Activated CD4-positive, alpha-beta memory T cell treated with anti-CD3 and anti-CD28 coated beads, Interleukin-2, amount 10 ng/mL, durations not matched to agents 7 days and 5 days (primary cell): ENCODE data around the gene KICS2. TPM values are rescaled to one million over a fixed set of nuclear protein-coding genes. Genes with fewer than 3 reads are reported as not detected.
A peak's percentile ranks its signal among the peaks of the same experiment; 100 is the strongest.
"Not testable (repeated sequence)": the region's sequence is repeated elsewhere in the genome, so short reads cannot be mapped to it uniquely, and the experiment has no call there.

Source experiments
- CTCF ChIA-PET: fragments of 350-600 bp; sonication (Branson Sonifier 250); formaldehyde crosslinking; loops from one replicate; lab custom pipeline; 2021; ENCODE audit warnings: antibody characterized with exemption, inconsistent platforms; lab: Charles Lee
- POLR2A ChIA-PET: fragments of 350-600 bp; sonication (Branson Sonifier 250); formaldehyde crosslinking; loops from one replicate; lab custom pipeline; 2021; ENCODE audit warnings: antibody characterized with exemption; lab: Charles Lee
- DNase-seq: peaks from one replicate; pipeline ENCODE4 v3.0.0-alpha.2; 2020
- H3K27ac Mint-ChIP-seq: one replicate; pipeline ENCODE4 v1.8.0; 2021; ENCODE audit warnings: mild to moderate bottlenecking, mixed read lengths
- H3K27me3 Mint-ChIP-seq: one replicate; pipeline ENCODE4 v1.8.0; 2021; ENCODE audit warnings: mixed read lengths
- H3K36me3 Mint-ChIP-seq: one replicate; pipeline ENCODE4 v1.8.0; 2021; ENCODE audit warnings: low read depth, mixed read lengths
- H3K4me1 Mint-ChIP-seq: one replicate; pipeline ENCODE4 v1.8.0; 2021; ENCODE audit warnings: mixed read lengths
- H3K4me3 Mint-ChIP-seq: one replicate; pipeline ENCODE4 v1.8.0; 2021; ENCODE audit warnings: mild to moderate bottlenecking, mixed read lengths
- H3K9me3 Mint-ChIP-seq: one replicate; pipeline ENCODE4 v1.8.0; 2021; ENCODE audit warnings: mixed read lengths
- total RNA-seq, 2 experiments: library from RNA; stranded (reverse); gene quantifications; one replicate each; pipeline ENCODE4 v1.2.3, GENCODE V29; 2021

The KICS2 gene
- total RNA-seq, 2 experiments from 2014 or later: 9.6 to 10.3 TPM

DNA sequence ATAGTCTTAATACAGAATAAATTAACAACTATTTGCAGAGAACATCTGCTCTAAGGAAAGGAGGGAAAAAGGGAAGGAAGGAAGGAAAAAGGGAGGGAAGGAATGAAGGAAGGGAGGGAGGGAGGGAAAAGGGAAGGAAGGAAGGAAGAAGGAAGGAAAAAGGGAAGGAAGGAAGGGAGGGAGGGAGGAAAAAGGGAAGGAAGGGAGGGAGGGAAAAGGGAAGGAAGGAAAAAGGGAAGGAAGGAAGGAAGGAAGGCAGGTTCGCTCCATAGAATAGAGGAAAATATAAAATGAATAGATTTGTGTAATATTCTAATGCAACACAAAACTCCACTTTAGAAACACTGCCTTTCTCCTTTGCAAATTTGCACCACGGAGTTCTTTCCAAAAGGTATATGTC lies 16.6 kb downstream of the KICS2 start:
- DNase-seq: no peak
- Mint-ChIP-seq H3K4me1 (no peaks in the 10 kb centered on the region), H3K27me3 (no peaks in the 10 kb centered on the region), H3K36me3 (peaks cover 19% of the 10 kb centered on the region), H3K4me3 (no peak overlapping the region), H3K27ac (no peak overlapping the region), H3K9me3 (no peaks in the 10 kb centered on the region)
- POLR2A ChIA-PET: no interaction called here
- CTCF ChIA-PET: interaction anchor here (0.7 kb wide), 1 partner anchor 353 kb away, joined by 3 read pairs; no protein-coding TSS in a partner anchor

DNA sequence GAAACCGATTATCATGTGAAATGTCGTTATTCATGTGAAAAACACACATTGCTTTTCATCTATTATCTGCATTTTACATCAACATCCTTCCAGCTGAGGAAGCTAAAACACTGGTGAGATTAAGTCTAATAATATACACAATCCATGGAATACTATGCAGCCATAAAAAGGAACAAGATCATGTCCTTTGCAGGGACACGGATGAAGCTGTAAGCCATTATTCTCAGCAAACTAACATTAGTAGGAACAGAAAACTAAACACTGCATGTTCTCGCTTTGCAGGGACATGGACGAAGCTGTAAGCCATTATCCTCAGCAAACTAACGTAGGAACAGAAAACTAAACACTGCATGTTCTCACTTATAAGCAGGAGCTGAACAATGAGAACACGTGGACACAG lies 18.3 kb downstream of the KICS2 start:
- Mint-ChIP-seq H3K4me1 (no peaks in the 10 kb centered on the region), H3K4me3 (no peak overlapping the region), H3K36me3 (peaks cover 19% of the 10 kb centered on the region), H3K27ac (no peak overlapping the region), H3K9me3 (no peaks in the 10 kb centered on the region), H3K27me3 (no peaks in the 10 kb centered on the region)
- ChIA-PET CTCF (no interaction called here), POLR2A (no interaction called here)
- DNase-seq: no peak

DNA sequence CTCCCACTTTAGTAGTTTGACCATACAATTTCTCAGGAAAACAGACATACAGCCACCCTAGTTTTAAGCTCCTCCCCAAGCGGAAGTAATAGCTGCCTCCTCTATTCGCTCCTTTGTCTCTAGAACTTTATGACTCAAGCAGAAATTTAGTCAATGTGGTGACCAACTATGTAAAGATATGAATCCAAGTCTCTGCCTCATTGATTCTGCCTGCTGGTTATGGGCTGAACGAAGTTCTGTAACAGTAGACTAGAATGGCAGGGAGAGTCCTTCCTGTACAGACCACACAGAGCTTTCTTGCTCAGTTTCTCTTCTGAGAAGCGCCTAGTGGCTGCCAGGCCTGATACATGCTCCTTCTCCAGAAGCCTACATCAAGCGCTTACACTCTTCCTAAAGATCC lies 19.1 kb downstream of the KICS2 start:
- H3K4me1 Mint-ChIP-seq: no peaks in the 10 kb centered on the region
- no peak overlapping the region for H3K4me3 Mint-ChIP-seq
- DNase-seq: no peak
- ChIA-PET POLR2A (no interaction called here), CTCF (no interaction called here)
- no peaks in the 10 kb centered on the region for H3K9me3 Mint-ChIP-seq
- H3K36me3 Mint-ChIP-seq: peaks cover 19% of the 10 kb centered on the region
- no peak overlapping the region for H3K27ac Mint-ChIP-seq
- no peaks in the 10 kb centered on the region for H3K27me3 Mint-ChIP-seq

DNA sequence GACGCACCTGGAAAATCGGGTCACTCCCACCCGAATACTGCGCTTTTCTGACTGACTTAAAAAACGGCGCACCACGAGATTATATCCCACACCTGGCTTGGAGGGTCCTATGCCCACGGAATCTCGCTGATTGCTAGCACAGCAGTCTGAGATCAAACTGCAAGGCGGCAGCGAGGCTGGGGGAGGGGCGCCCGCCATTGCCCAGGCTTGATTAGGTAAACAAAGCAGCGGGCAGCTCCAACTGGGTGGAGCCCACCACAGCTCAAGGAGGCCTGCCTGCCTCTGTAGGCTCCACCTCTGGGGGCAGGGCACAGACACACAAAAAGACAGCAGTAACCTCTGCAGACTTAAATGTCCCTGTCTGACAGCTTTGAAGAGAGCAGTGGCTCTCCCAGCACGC lies 26.3 kb downstream of the KICS2 start:
- DNase-seq, POLR2A ChIA-PET, H3K4me3 Mint-ChIP-seq, H3K27me3 Mint-ChIP-seq, H3K27ac Mint-ChIP-seq, CTCF ChIA-PET, H3K9me3 Mint-ChIP-seq: not testable (repeated sequence)
- H3K4me1 Mint-ChIP-seq: peaks cover 18% of the 10 kb centered on the region
- peaks cover 28% of the 10 kb centered on the region for H3K36me3 Mint-ChIP-seq

DNA sequence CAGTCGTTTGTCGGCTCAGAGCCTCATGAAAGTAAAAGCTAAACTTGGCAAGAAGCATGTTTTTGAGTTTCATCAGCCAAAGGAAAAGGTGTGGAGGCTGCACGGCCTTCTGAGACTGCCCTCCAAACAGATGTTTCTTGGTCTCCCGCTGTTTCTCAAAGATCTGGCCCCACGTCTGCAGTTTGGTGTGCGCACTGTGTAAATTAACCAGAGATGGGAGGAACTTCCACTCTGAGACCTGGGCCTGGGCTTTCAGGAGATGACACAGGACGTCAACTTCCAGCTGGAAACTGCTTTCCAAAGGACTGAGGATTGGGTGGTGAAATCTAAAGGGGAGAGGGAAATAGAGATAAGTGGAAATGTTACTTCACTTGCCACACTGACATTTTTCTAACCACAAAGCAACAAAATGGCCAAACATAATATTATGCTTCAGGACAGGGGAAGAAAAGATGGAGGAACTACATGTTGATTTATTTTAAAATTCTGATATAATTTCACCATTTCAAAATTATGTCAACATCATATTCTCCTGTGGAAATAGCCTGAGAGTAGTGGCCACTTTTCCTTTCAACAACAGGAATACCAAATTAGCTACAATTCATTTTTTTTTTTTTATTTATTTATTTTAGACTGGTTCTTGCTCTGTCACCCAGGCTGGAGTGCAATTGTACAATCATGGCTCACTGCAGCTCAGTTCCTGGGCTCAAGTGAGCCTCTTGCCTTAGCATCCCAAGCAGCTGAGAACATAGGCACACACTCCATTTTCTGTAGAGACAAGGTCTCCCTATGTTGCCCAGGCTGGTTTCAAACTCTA lies 27.6 kb downstream of the KICS2 start:
- no peak for DNase-seq
- H3K9me3 Mint-ChIP-seq: no peaks in the 10 kb centered on the region
- POLR2A ChIA-PET: no interaction called here
- CTCF ChIA-PET: no interaction called here
- peaks cover 28% of the 10 kb centered on the region for H3K36me3 Mint-ChIP-seq
- H3K4me1 Mint-ChIP-seq: peaks cover 18% of the 10 kb centered on the region
- no peak overlapping the region for H3K4me3 Mint-ChIP-seq
- no peak overlapping the region for H3K27ac Mint-ChIP-seq
- no peaks in the 10 kb centered on the region for H3K27me3 Mint-ChIP-seq

DNA sequence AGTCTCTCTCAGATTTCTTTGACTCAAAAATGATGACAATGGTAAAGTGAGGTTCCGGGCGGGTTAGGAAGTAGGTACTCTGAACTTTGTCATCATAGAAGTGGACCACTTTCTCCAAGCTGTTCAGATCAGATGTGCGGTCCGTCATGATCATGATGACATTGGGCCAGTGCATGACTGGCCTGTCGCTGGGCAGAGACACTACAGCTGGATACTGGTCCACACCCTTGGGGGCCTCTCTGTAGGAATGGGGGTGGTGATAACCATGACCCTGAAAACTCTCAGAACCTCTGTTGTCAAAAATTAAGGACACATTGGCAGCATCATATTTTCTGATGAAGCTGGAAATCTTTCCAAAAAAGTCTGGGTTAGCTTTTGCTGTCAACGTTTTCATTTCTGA lies 28.2 kb downstream of the KICS2 start:
- ChIA-PET POLR2A (no interaction called here), CTCF (no interaction called here)
- DNase-seq: no peak
- Mint-ChIP-seq H3K27me3 (no peaks in the 10 kb centered on the region), H3K36me3 (peaks cover 28% of the 10 kb centered on the region), H3K4me3 (no peak overlapping the region), H3K4me1 (peaks cover 18% of the 10 kb centered on the region), H3K9me3 (no peaks in the 10 kb centered on the region), H3K27ac (no peak overlapping the region)

DNA sequence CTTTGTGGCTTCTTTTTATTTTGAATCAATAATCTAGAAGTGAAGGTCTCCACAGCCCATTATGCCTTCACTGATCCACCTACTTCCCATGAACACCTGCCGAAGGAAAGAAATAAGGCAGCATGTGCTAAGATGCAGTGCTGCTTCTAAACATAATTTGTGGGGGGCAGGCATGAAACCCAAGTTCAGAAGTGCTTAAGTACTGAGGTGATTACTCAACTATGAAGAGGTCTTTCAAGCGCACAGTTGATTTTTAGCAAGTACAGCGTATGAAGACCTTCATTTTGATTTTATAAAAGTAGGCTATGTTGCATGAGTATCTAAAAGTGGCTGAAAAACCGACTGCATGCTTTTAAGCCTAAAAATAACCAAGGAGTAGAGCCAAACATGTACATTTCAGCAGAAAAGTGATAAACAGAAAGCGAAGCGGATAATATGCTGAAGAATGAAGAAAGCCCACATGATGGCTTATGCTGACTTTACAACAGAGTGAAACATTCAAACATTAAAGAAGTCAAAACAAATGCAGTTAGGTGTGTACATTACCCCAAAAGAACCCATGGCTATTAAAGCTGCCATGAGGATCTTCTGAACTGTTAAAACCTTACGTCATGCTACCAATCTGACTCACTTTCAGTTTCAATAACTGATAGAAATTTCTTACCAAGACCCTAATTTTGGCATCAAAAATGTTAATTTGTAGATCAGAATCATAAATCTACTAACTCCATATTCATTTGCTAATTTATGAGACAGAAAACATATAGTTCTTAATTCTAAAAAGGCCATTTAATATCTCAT lies 29.3 kb downstream of the KICS2 start:
- CTCF ChIA-PET: no interaction called here
- no peak for DNase-seq
- Mint-ChIP-seq H3K27me3 (no peaks in the 10 kb centered on the region), H3K4me3 (no peak overlapping the region), H3K4me1 (peaks cover 19% of the 10 kb centered on the region), H3K36me3 (peaks cover 28% of the 10 kb centered on the region), H3K27ac (no peak overlapping the region), H3K9me3 (no peaks in the 10 kb centered on the region)
- POLR2A ChIA-PET: no interaction called here

DNA sequence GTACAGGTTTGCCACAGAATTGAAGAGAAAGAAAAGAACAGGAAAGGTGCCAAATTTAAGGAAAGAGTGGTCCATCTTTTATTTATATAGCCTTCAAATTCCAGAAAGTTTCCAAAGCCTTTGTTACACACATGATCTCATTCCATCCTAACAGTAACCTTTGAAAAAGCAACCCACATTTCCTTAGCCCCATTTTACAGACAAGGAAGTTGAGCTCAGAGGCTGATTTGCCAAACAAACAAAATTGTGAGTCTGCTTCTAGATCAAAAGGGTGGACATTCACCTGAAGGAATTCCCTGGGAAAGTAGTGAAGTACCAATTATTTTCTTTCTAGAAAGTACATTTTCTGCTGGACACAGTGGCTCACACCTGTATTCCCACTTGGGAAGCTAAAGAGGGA lies 32.0 kb downstream of the KICS2 start:
- CTCF ChIA-PET: interaction anchor here (1.2 kb wide), 1 partner anchor 66 kb away, joined by 3 read pairs; no protein-coding TSS in a partner anchor

DNA sequence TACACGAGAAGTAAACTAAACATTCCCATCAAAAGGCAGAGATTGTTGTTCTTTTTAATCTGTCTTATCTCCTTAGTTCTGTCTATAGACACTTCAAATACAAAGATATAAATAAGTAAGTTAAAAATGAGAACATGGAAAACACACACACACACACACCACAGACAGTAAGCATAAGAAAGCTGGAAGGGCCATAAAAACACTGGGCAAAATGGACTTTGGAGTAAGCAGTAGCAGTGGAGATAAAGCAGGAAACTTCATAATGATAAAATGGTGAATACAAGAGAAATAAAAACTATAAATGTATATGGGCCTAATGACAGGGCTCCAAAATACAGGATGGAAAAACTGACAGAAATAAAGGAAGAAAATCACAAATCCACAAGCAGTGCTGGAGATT lies 32.6 kb downstream of the KICS2 start:
- H3K9me3 Mint-ChIP-seq: no peaks in the 10 kb centered on the region
- POLR2A ChIA-PET: no interaction called here

More for the DNA sequence above, 32.0 kb downstream of the KICS2 start:
- POLR2A ChIA-PET: no interaction called here
- no peak overlapping the region for H3K27ac Mint-ChIP-seq
- no peaks in the 10 kb centered on the region for H3K27me3 Mint-ChIP-seq
- H3K4me3 Mint-ChIP-seq: no peak overlapping the region
- H3K4me1 Mint-ChIP-seq: peaks cover 28% of the 10 kb centered on the region
- DNase-seq: no peak
- H3K9me3 Mint-ChIP-seq: no peaks in the 10 kb centered on the region
- H3K36me3 Mint-ChIP-seq: peaks cover 27% of the 10 kb centered on the region

DNA sequence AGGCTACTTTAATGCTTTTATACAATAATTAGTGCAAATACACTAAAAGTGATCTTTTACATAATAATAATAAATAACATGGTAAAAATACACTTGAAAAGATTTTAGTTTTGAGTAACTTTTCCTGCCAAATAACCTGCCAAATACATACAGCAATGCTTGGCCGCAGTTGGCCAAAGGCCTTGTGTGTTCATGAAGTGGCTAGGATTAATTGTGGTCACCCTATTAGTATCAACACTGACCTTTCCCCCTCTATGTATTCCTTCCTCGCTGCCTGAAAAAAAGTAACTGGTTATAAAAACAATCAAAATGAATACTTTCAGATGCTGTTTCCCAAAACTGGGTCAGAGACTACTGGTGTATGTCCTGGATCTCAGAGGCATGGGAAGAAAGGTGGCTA lies 34.3 kb downstream of the KICS2 start:
- no peak for DNase-seq
- peaks cover 15% of the 10 kb centered on the region for H3K4me1 Mint-ChIP-seq
- H3K9me3 Mint-ChIP-seq: no peaks in the 10 kb centered on the region
- CTCF ChIA-PET: no interaction called here
- peaks cover 6% of the 10 kb centered on the region for H3K36me3 Mint-ChIP-seq
- H3K4me3 Mint-ChIP-seq: no peak overlapping the region
- POLR2A ChIA-PET: no interaction called here
- H3K27ac Mint-ChIP-seq: no peak overlapping the region
- H3K27me3 Mint-ChIP-seq: no peaks in the 10 kb centered on the region

More for the DNA sequence above, 32.6 kb downstream of the KICS2 start:
- H3K27ac Mint-ChIP-seq: no peak overlapping the region
- peaks cover 22% of the 10 kb centered on the region for H3K36me3 Mint-ChIP-seq
- no peak overlapping the region for H3K4me3 Mint-ChIP-seq
- peaks cover 28% of the 10 kb centered on the region for H3K4me1 Mint-ChIP-seq
- no peaks in the 10 kb centered on the region for H3K27me3 Mint-ChIP-seq
- no peak for DNase-seq
- CTCF ChIA-PET: no interaction called here

DNA sequence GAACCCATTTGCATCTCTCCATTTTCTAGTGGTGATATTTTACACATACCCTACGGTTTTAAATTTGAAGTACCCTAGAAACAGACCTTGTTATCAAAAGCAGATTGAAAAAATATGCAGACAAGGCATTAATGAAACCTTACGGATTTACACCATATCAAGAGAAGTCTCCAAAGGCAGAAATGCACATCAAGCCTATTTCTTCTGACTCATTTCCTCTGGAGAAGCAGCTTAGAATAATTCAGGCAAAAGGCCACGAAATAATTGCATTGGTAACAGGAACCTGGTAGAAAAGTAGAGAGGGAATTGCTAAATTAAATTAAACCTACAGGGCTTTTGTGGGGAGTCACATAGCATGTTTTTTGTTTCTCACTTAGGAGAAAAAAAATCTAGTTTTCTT lies 34.7 kb downstream of the KICS2 start:
- peaks cover 2% of the 10 kb centered on the region for H3K36me3 Mint-ChIP-seq
- CTCF ChIA-PET: no interaction called here
- H3K27me3 Mint-ChIP-seq: no peaks in the 10 kb centered on the region
- H3K4me3 Mint-ChIP-seq: no peak overlapping the region
- no peaks in the 10 kb centered on the region for H3K9me3 Mint-ChIP-seq
- peaks cover 11% of the 10 kb centered on the region for H3K4me1 Mint-ChIP-seq
- POLR2A ChIA-PET: no interaction called here
- DNase-seq: no peak
- no peak overlapping the region for H3K27ac Mint-ChIP-seq

DNA sequence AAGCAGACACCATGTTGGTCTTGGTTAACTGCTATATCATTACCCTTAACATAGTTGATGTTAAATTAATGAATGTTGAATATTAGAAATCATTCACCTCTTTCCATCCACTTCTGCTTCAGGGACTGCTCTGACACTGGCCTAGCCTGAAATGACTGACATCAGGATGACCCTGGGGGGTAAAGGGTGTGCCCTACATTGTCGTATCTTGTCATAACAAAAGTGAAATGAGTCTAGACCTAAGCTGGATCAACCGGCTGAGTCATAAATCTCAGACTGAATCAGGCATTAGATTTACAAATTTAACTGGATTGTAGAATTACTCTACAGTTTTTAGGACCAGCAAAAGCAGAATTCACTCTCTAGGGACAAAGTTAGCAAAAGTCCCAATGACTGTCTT lies 35.3 kb downstream of the KICS2 start:
- Mint-ChIP-seq H3K9me3 (no peaks in the 10 kb centered on the region), H3K4me1 (peaks cover 10% of the 10 kb centered on the region), H3K4me3 (no peak overlapping the region), H3K27ac (no peak overlapping the region), H3K36me3 (no peaks in the 10 kb centered on the region), H3K27me3 (no peaks in the 10 kb centered on the region)
- ChIA-PET POLR2A (no interaction called here), CTCF (no interaction called here)
- DNase-seq: peak; percentile 23

DNA sequence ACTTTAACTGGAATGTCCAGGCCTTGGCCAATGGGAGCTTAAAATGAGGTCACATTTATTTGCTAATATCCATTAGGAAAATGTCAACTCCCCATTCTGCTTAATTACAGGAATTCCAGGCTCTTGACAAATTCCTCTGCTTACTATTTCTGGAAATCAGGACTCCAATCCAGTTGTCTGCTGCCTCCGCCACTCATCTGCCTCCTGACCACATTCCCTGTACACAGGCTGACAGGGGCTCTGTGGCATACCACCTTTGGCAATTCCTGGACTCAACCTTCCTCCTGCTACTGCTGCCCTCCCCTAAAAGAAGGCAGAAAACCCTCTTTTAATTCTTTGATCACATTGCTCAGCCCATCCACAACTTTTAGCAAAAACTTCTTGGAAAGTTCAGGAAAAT lies 37.9 kb downstream of the KICS2 start:
- POLR2A ChIA-PET: no interaction called here
- Mint-ChIP-seq H3K9me3 (no peaks in the 10 kb centered on the region), H3K4me3 (no peak overlapping the region), H3K27me3 (no peaks in the 10 kb centered on the region), H3K36me3 (no peaks in the 10 kb centered on the region), H3K4me1 (peaks cover 10% of the 10 kb centered on the region), H3K27ac (no peak overlapping the region)
- no peak for DNase-seq
- CTCF ChIA-PET: no interaction called here
